Ectodermal cell (in vitro differentiated cells): Measurements from ENCODE around the gene ELF4.
A peak's percentile ranks its signal among the peaks of the same experiment; 100 is the strongest.

Experiments used
- H3K27ac ChIP-seq: 2 replicates; pipeline ENCODE4 v1.7.0; 2013; ENCODE audit warnings: mild to moderate bottlenecking, low read depth, low read length; ENCODE audit not compliant: insufficient read depth, poor library complexity, severe bottlenecking
- H3K27me3 ChIP-seq: 2 replicates; pipeline ENCODE4 v1.7.0; 2013; ENCODE audit warnings: mild to moderate bottlenecking, low read length; ENCODE audit not compliant: insufficient read depth, control insufficient read depth, poor library complexity, severe bottlenecking
- H3K36me3 ChIP-seq: one replicate; pipeline ENCODE4 v1.7.0; 2013; ENCODE audit warnings: low read length; ENCODE audit not compliant: control insufficient read depth, insufficient read depth
- H3K4me1 ChIP-seq: one replicate; pipeline ENCODE4 v1.7.0; 2013; ENCODE audit warnings: low read length; ENCODE audit not compliant: control insufficient read depth, insufficient read depth
- H3K4me3 ChIP-seq: 2 replicates; pipeline ENCODE4 v1.7.0; 2013; ENCODE audit warnings: low read depth, low read length, control low read depth; ENCODE audit not compliant: insufficient read depth
- H3K9me3 ChIP-seq: 2 replicates; pipeline ENCODE4 v1.7.0; 2013; ENCODE audit warnings: mild to moderate bottlenecking, low read length, moderate library complexity; ENCODE audit not compliant: control insufficient read depth
- WGBS, 2 experiments: methylation state at CpG; one replicate each; pipeline ENCODE4 v1.1.7; 2013; ENCODE audit warnings: missing lambda C conversion rate in 2 of 2; 5-methylcytosine and 5-hydroxymethylcytosine counted together

The ELF4 gene

GRCh38 chrX:130130990-130131389 lies 20.7 kb upstream of the ELF4 start:
- no peak overlapping the region for H3K4me3 ChIP-seq
- H3K4me1 ChIP-seq, result no peaks in the 10 kb centered on the region
- H3K27me3 ChIP-seq, result no peaks in the 10 kb centered on the region
- H3K9me3 ChIP-seq, result no peaks in the 10 kb centered on the region
- H3K36me3 ChIP-seq, result peaks cover 4% of the 10 kb centered on the region
- H3K27ac ChIP-seq, result no peak overlapping the region
- 94 to 98% methylated on average over 5 of the region's 5 CpGs for WGBS, 2 experiments

GRCh38 chrX:130125091-130125874 lies 15.0 kb upstream of the ELF4 start:
- H3K27ac ChIP-seq, result no peak overlapping the region
- H3K27me3 ChIP-seq, result peaks cover 5% of the 10 kb centered on the region
- 88 to 90% methylated on average over 11 to 13 of the region's 13 CpGs for WGBS, 2 experiments

GRCh38 chrX:130124577-130124976 lies 14.3 kb upstream of the ELF4 start:
- H3K9me3 ChIP-seq, result no peaks in the 10 kb centered on the region
- peaks cover 6% of the 10 kb centered on the region for H3K27me3 ChIP-seq
- no peak overlapping the region for H3K27ac ChIP-seq
- H3K4me3 ChIP-seq, result no peak overlapping the region
- H3K36me3 ChIP-seq, result no peaks in the 10 kb centered on the region
- WGBS, 2 experiments, result 90% methylated on average over 4 of the region's 4 CpGs
- no peaks in the 10 kb centered on the region for H3K4me1 ChIP-seq

More at GRCh38 chrX:130125091-130125874, 15.0 kb upstream of the ELF4 start:
- Histone ChIP-seq H3K9me3 (no peaks in the 10 kb centered on the region), H3K4me1 (no peaks in the 10 kb centered on the region), H3K4me3 (no peak overlapping the region), H3K36me3 (no peaks in the 10 kb centered on the region)

GRCh38 chrX:130121505-130121800 lies 11.2 kb upstream of the ELF4 start:
- H3K4me1 ChIP-seq, result no peaks in the 10 kb centered on the region
- H3K36me3 ChIP-seq, result no peaks in the 10 kb centered on the region
- H3K9me3 ChIP-seq, result no peaks in the 10 kb centered on the region
- no peak overlapping the region for H3K4me3 ChIP-seq
- H3K27ac ChIP-seq, result no peak overlapping the region
- WGBS, 2 experiments, result 54 to 61% methylated on average over 13 of the region's 13 CpGs
- H3K27me3 ChIP-seq, result peaks cover 15% of the 10 kb centered on the region

- H3K27ac ChIP-seq, result no peak overlapping the region
- 6% methylated on average over 58 of the region's 58 CpGs for WGBS, 2 experiments
- H3K4me3 ChIP-seq, result peak overlapping the region; percentile 33
- no peaks in the 10 kb centered on the region for H3K36me3 ChIP-seq
- H3K27me3 ChIP-seq, result peaks cover 15% of the 10 kb centered on the region
- H3K9me3 ChIP-seq, result no peaks in the 10 kb centered on the region
- no peaks in the 10 kb centered on the region for H3K4me1 ChIP-seq
These were observed 10.6 kb upstream of the ELF4 start for GRCh38 chrX:130120746-130121504.

GRCh38 chrX:130120321-130120731 lies 10.0 kb upstream of the ELF4 start:
- Histone ChIP-seq H3K36me3 (no peaks in the 10 kb centered on the region), H3K4me1 (no peaks in the 10 kb centered on the region), H3K27me3 (peaks cover 15% of the 10 kb centered on the region), H3K9me3 (no peaks in the 10 kb centered on the region), H3K27ac (no peak overlapping the region), H3K4me3 (peak overlapping the region; percentile 33)
- WGBS, 2 experiments, result 9 to 11% methylated on average over 28 of the region's 28 CpGs

- Histone ChIP-seq H3K36me3 (no peaks in the 10 kb centered on the region), H3K9me3 (no peaks in the 10 kb centered on the region), H3K27ac (no peak overlapping the region), H3K4me3 (no peak overlapping the region), H3K4me1 (no peaks in the 10 kb centered on the region), H3K27me3 (peaks cover 15% of the 10 kb centered on the region)
- 74 to 76% methylated on average over 12 to 14 of the region's 14 CpGs for WGBS, 2 experiments
These were observed 9.1 kb upstream of the ELF4 start for GRCh38 chrX:130119312-130119898.

GRCh38 chrX:130118441-130119311 lies 8.4 kb upstream of the ELF4 start:
- no peak overlapping the region for H3K4me3 ChIP-seq
- no peaks in the 10 kb centered on the region for H3K36me3 ChIP-seq
- no peaks in the 10 kb centered on the region for H3K4me1 ChIP-seq
- 80% methylated on average over 20 to 21 of the region's 21 CpGs for WGBS, 2 experiments
- no peaks in the 10 kb centered on the region for H3K9me3 ChIP-seq
- peaks cover 15% of the 10 kb centered on the region for H3K27me3 ChIP-seq
- no peak overlapping the region for H3K27ac ChIP-seq

GRCh38 chrX:130117166-130117565 lies 6.9 kb upstream of the ELF4 start:
- Histone ChIP-seq H3K9me3 (no peaks in the 10 kb centered on the region), H3K36me3 (no peaks in the 10 kb centered on the region), H3K4me3 (no peak overlapping the region), H3K4me1 (no peaks in the 10 kb centered on the region), H3K27ac (no peak overlapping the region), H3K27me3 (peaks cover 17% of the 10 kb centered on the region)
- 80 to 87% methylated on average over 7 of the region's 7 CpGs for WGBS, 2 experiments
